NCI-H748 (cell line): Measurements from ENCODE around the gene POP4.

Experiments
- DNase-seq: peaks from one replicate; lab custom pipeline; 2025; ENCODE audit not compliant: unreplicated experiment; lab: John Stamatoyannopoulos, UW

Gene POP4

GRCh38 chr19:29629836-29630534, 23.9 kb downstream of the POP4 start:
- DNase-seq: no peak

GRCh38 chr19:29630655-29631054, 24.6 kb downstream of the POP4 start:
- no peak for DNase-seq

GRCh38 chr19:29631450-29631849, 25.4 kb downstream of the POP4 start:
- no peak for DNase-seq

- DNase-seq: no peak
These were observed 27.9 kb downstream of the POP4 start for GRCh38 chr19:29634002-29634401.

- no peak for DNase-seq
These were observed 28.5 kb downstream of the POP4 start for GRCh38 chr19:29634423-29635130.

- no peak for DNase-seq
These were observed 29.9 kb downstream of the POP4 start for GRCh38 chr19:29635963-29636362.

- DNase-seq: no peak
These were observed 30.7 kb downstream of the POP4 start for GRCh38 chr19:29636553-29637360.

- DNase-seq: no peak
These were observed 33.0 kb downstream of the POP4 start for GRCh38 chr19:29639086-29639485.

GRCh38 chr19:29640231-29640630, 34.1 kb downstream of the POP4 start:
- no peak for DNase-seq

- DNase-seq: no peak
These were observed 35.5 kb downstream of the POP4 start for GRCh38 chr19:29641597-29641996.

- DNase-seq: no peak
These were observed 37.4 kb downstream of the POP4 start for GRCh38 chr19:29643361-29643935.

- DNase-seq: no peak
These were observed 38.1 kb downstream of the POP4 start for GRCh38 chr19:29644210-29644609.

GRCh38 chr19:29645491-29645867, 39.4 kb downstream of the POP4 start:
- DNase-seq: no peak

- no peak for DNase-seq
These were observed 39.8 kb downstream of the POP4 start for GRCh38 chr19:29645911-29646310.

GRCh38 chr19:29650772-29651387, 44.8 kb downstream of the POP4 start:
- DNase-seq: peak; percentile 23

GRCh38 chr19:29651622-29652394, 45.7 kb downstream of the POP4 start:
- DNase-seq: no peak

GRCh38 chr19:29653398-29653797, 47.3 kb downstream of the POP4 start:
- no peak for DNase-seq

- no peak for DNase-seq
These were observed 49.7 kb downstream of the POP4 start for GRCh38 chr19:29655648-29656335.

GRCh38 chr19:29658221-29658991, 52.3 kb downstream of the POP4 start:
- no peak for DNase-seq
